GM21381 (cell line): ENCODE data around the gene CFC1.
A peak's percentile ranks its signal among the peaks of the same experiment; 100 is the strongest.
"Not testable (repeated sequence)": the region's sequence is repeated elsewhere in the genome, so short reads cannot be mapped to it uniquely, and the experiment has no call there.

ENCODE experiments used
- ATAC-seq: cut with Tn5 transposase; IDR thresholded peaks from one replicate; pipeline ENCODE4 v1.9.1; 2021; ENCODE audit warnings: mild to moderate bottlenecking, moderate library complexity; ENCODE audit not compliant: unreplicated experiment

Gene CFC1

DNA sequence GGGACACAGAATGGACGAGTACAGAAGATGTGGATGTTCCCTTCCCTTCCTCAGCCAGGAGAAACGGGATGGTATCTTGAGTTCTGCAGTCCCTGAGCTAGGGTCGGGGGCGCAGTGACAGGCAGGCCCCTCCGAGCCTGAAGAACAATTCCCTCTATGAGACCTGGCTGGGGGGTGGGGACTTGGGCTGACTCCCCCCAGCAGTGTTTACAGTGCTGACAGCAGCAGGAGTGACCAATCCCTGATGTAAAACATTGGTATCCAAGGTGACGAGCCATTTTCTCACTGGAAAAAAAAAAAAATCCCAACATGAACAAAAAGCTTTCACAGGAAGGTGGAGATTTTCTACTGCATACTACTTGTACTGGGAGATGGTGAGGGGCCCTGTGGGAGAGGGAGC is at the start of gene CFC1:
CFC1 (minus strand) TSS at position 183 of the 400 bp plus-strand sequence. CDS start 288 bp downstream, outside the sequence.
- not testable (repeated sequence) for ATAC-seq

DNA sequence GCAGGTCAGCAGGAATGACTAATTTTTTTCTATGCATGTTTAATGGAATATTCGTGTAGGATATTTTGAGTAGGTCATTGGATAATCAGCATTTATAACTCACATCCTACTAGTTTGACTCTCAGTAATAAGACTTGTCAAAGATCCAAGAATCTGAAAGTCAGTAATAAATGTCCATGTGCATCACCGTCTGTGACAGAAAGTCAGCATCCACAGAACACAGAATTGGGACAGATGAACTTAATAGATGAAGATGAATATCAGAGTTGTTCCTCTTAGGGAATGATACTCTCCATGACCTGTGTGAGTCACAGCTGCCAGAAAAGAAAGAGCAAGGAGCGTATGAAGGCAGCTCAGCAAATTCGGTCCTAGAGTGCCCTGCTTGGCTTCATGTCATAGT is 42.3 kb upstream of the CFC1 start:
- ATAC-seq: not testable (repeated sequence)

GRCh38 chr2:130638973-130639372 is 39.6 kb upstream of the CFC1 start:
- not testable (repeated sequence) for ATAC-seq

- ATAC-seq: not testable (repeated sequence)
Measured at GRCh38 chr2:130628784-130629475, 29.6 kb upstream of the CFC1 start.

DNA sequence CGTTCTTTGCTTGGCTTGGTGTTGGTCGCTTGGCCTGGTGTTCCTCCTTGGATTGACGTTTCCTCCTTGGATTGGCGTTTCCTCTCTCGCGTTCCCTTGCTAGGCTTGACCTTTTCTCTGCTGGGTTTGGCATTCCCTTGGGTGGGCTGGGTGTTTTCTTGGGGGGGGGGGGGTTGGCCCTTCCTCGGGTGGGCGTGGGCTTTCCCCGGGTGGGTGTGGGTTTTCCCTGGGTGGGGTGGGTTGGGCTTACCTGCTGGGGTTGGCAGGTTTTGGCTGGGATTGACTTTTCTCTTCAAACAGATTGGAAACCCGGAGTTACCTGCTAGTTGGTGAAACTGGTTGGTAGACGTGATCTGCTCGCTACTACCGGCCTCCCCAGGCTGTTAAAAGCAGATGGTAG is 11.8 kb upstream of the CFC1 start, which contains the start of gene POTEJ:
POTEJ (plus strand) TSS at position 301 of the 400 bp plus-strand sequence; CDS start at position 394, 93 bp downstream.
- not testable (repeated sequence) for ATAC-seq

DNA sequence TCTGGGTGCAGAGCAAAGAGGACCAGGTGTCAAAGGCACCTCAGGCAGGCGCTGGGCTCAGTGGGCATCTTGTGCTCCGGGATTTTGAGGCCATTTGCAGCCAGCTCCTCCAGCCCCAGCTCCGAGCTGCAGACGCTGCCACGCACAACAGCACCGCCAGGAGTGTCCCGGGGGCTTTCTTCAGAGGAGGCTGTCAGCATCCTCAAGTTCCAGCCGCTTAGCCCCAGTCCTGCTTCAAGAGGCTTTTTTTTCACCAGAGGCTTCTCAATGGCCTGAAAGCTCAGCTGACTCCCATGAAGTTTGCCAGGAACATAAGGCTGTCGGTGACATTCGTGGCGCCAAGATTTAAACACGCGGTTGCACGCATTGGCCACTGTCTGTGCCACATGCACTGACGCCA is 11.1 kb upstream of the CFC1 start:
- ATAC-seq: not testable (repeated sequence)

GRCh38 chr2:130609002-130609920 is 9.9 kb upstream of the CFC1 start:
- not testable (repeated sequence) for ATAC-seq

DNA sequence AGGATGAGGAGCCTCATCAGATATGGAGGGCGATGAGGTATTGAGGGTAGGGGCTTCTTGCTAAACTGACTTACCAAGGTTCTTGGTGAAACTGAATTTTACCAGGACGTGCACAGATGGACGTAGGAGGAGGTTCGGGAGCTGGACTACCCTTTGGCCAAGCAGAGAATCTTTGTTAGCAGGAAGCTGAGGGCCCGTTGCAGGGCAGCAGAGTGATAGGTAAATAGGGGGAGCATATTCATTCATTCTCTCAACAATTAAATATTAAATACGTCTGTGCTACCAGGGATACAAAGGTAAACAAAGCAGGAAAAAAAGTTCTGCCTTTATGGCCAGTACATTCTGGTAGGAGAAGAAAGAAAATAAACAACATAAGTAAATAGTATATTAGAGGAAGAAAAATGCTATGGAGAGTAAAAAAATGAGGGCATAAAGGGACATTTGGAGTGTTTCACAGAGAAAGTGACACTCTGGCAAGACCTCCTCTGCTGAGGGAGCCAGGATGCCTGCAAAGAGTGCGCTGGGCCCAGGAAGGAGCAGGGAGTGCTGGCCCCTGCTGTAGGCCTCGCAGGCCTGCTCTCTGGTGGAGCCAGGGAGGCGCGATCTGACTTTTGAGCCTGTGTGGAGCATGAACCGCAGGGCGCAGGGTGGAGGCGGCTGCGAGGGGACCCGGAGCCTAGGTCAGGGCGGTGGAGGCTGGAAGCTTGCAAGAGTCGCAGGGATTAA is 9.1 kb upstream of the CFC1 start:
- not testable (repeated sequence) for ATAC-seq

DNA sequence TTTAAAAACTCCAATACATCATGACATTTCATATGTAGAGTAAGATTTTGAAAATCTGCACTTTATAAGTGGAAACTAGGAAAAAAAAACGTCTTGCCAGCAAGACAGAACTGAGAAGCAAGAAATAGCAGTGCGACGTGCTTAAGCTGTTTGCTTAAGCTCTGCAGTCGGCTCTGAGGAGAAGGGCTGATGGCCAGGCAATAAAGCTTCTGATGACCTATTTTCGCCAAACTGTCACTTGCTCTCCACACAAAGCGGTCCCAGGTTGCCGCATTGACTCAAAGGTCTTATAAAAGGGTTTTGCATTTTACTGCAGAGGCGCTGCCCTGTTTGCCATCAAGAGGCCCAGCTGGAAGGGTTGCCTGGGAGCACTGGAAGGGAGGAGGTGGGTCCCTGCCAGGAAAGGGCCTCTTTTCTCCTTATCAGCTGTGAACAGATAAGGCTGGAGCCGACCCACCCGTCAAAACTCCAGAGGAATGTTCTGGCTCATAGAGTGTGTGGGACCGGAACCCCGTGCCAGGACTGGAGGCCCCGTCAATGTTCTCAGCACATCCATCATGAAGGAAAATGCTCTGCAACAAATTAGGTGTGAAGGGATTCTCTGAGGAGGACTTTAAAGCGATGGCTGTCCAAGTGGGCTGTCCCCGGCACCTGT is 2.4 kb upstream of the CFC1 start:
- ATAC-seq: not testable (repeated sequence)

GRCh38 chr2:130599926-130600325 is 551 bp upstream of the CFC1 start:
- ATAC-seq: not testable (repeated sequence)

- ATAC-seq: not testable (repeated sequence)
Measured at GRCh38 chr2:130598463-130598862, 912 bp downstream of the CFC1 start.

DNA sequence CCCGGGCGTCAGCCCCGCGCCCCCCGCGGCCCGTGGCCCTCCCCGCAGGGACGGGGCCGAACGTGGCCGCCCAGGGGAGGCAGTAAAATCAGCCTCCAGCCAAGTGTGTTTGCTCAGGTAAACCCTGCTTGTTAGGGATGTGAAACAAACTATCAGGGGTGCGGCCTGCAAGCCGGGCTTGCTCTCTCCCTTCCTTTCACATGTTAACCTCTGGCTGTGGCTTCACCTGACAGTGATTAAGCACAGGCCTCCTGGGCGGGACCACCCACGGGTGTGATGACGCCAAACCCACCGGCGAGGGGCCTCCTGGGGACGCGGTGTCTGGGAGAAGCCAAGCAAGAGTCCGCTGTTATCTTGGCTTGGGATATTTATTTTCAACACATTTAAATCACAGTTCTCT is 1.4 kb downstream of the CFC1 start:
- ATAC-seq: not testable (repeated sequence)

GRCh38 chr2:130596757-130597156 is 2.6 kb downstream of the CFC1 start:
- not testable (repeated sequence) for ATAC-seq

GRCh38 chr2:130594011-130594410 is 5.4 kb downstream of the CFC1 start:
- not testable (repeated sequence) for ATAC-seq

- ATAC-seq: not testable (repeated sequence)
Measured at GRCh38 chr2:130592791-130593414, 6.5 kb downstream of the CFC1 start.

DNA sequence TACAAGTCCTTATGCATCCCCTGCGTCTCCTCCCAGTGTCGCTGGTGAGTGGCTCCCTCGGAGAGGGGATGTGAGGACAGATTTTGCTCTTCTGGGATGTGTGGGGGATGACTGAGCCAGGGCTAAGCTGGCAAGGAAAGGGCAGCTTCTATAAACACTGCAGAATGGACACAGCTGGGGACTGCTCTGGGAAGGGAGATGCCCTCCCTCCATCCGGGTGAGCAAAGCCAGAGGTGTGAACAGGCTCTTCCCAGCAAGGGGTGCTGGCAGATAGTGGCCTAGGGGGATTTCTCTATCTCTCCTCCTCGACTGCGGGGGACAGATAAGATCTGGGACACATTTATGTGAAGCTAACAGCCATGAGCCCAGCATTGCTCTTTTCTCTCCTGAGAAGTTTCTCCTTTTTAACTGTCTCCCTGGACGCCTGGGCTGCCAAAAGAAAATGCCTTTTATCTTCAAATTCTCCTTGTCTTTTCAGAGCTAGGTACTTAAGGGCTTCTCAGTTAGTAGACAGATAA is 8.5 kb downstream of the CFC1 start:
- ATAC-seq: not testable (repeated sequence)

- ATAC-seq: not testable (repeated sequence)
Measured at GRCh38 chr2:130590170-130590841, 9.1 kb downstream of the CFC1 start.

DNA sequence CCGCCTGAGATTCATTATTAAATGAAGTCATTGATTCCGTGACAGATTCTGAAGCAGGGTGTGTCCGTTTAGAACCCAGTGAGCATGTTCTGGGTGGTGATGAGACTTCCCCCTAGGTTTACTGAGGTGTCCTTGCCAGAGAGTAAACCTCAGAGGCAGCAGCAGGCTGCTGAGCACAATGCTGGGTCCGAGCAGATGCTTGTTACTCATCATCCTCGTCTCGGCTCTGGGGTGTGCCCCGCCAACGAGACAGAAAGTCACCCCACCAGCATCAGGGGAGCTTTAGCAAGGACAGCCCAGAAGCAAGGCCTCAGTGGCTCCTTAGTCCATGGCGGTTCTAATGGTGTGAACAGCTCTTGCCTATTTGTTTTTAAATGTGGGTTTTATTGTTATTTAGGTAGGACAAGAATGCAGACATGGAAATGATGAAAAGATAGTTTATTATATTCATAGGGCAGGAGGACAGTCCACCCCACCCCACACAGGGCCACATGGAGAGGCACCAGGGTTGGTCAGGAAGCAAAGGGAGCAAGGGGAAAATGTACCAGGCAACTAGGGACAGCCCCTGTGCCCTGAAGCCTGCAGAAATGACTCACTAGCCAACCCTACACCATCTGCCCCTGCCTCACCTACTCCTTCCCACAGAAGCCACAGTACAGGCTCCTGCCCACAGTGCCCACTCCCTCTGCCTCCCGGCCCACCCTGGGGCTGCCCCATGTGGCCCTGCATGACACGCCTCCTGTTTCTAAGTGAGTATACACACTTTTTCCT is 10.5 kb downstream of the CFC1 start:
- peak; percentile 76 for ATAC-seq
